Brain microvascular endothelial cell (primary cell): ENCODE data around the gene STAM.

Source experiments
- DNase-seq: peaks from one replicate; pipeline ENCODE4 v3.0.0-alpha.2; 2020
- H3K27ac ChIP-seq: fragments of 250-450 bp; sonication (Bioruptor Pico); 2 replicates; pipeline ENCODE4 v1.5.1; 2020; ENCODE audit warnings: mild to moderate bottlenecking, moderate library complexity
- H3K27me3 ChIP-seq: fragments of 250-450 bp; sonication (Bioruptor Pico); replicated peaks from 2 replicates; pipeline ENCODE4 v1.5.1; 2020; ENCODE audit warnings: mild to moderate bottlenecking
- H3K36me3 ChIP-seq: fragments of 250-450 bp; sonication (Bioruptor Pico); replicated peaks from 2 replicates; pipeline ENCODE4 v1.5.1; 2020; ENCODE audit warnings: mild to moderate bottlenecking
- H3K4me3 ChIP-seq: 2 replicates; pipeline ENCODE4 v1.5.1; 2011; ENCODE audit warnings: low read depth, mild to moderate bottlenecking, control low read depth, low read length, moderate library complexity
- in situ Hi-C: cut with HindIII; loops from 2 replicates; pipeline ENCODE4 v1.10.0; 2017; ENCODE audit warnings: low sequenced_read_pairs, low pct_ligation_motif_present
- TF ChIP-seq, protein P1 (sequence below): IDR thresholded peaks from 2 replicates; pipeline ENCODE4 v1.5.1; 2011; ENCODE audit warnings: low read depth, mild to moderate bottlenecking, moderate library complexity, low read length, control low read depth, inconsistent platforms; ENCODE audit errors: missing control alignments

Gene STAM

DNA sequence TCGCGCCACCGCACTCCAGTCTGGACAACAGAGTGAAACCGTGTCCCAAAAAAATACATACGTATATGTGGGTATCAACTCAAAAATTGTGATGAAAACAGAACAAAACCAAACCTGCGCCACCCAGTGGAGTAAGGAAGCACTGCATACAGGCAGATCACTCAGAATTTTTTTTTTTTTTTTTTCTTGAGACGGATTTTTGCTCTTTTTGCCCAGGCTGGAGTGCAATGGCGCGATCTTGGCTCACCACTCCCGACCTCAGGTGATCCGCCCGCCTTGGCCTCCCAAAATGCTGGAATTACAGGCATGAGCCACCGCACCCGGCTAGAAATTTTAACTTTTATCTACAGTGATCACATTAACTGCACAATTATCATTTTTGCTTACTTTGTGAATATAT is 99.0 kb downstream of the STAM start:
- DNase-seq: peak; percentile 49
- H3K27me3 ChIP-seq: no peaks in the 10 kb centered on the region
- in situ Hi-C loops: no loop called here
- TF ChIP-seq, protein P1, sequence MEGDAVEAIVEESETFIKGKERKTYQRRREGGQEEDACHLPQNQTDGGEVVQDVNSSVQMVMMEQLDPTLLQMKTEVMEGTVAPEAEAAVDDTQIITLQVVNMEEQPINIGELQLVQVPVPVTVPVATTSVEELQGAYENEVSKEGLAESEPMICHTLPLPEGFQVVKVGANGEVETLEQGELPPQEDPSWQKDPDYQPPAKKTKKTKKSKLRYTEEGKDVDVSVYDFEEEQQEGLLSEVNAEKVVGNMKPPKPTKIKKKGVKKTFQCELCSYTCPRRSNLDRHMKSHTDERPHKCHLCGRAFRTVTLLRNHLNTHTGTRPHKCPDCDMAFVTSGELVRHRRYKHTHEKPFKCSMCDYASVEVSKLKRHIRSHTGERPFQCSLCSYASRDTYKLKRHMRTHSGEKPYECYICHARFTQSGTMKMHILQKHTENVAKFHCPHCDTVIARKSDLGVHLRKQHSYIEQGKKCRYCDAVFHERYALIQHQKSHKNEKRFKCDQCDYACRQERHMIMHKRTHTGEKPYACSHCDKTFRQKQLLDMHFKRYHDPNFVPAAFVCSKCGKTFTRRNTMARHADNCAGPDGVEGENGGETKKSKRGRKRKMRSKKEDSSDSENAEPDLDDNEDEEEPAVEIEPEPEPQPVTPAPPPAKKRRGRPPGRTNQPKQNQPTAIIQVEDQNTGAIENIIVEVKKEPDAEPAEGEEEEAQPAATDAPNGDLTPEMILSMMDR: peak; percentile 79
- no peaks in the 10 kb centered on the region for H3K36me3 ChIP-seq
- no peak overlapping the region for H3K27ac ChIP-seq
- H3K4me3 ChIP-seq: peak overlapping the region; percentile 16

- H3K27ac ChIP-seq: no peak overlapping the region
- DNase-seq: no peak
- TF ChIP-seq, protein P1: no peak
- no peak overlapping the region for H3K4me3 ChIP-seq
- H3K36me3 ChIP-seq: no peaks in the 10 kb centered on the region
- no peaks in the 10 kb centered on the region for H3K27me3 ChIP-seq
- in situ Hi-C loops: no loop called here
These were observed 99.5 kb downstream of the STAM start for GRCh38 chr10:17743437-17743836.

- H3K36me3 ChIP-seq: no peaks in the 10 kb centered on the region
- no peak overlapping the region for H3K4me3 ChIP-seq
- H3K27ac ChIP-seq: no peak overlapping the region
- TF ChIP-seq, protein P1: no peak
- no peak for DNase-seq
- H3K27me3 ChIP-seq: no peaks in the 10 kb centered on the region
- in situ Hi-C loops: no loop called here
These were observed 100.5 kb downstream of the STAM start for GRCh38 chr10:17744341-17744861.

DNA sequence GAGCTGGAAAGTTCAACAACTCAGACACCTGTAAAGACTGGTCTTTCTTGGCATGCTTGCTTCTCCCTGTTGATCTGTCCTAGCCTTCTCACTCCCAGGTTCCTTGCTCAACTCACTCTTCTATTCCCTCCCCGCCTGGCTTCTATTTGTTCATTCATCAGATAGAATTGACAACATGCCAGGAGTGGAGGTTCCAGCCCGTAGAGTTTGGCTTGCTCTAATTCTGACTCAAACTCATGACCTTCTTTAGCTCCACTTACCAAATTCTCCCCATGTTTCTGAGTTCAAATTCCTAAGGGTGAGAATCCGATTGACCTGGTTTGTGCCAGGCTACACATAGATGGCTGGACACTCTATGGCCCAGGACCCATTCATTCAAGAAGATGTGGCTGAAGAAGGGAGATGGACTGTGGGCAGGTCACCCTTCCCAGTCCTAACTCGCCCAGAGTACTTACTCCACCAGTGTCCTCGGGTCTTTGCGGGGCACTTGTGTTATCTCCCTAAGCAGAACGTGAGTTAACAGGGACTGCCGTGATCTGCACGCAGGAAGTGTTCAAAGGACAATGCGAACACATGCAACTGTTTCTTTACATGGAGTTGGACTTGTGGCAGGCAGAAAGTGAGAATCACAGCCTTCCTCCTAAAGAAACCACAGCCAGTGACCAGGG is 104.1 kb downstream of the STAM start:
- Histone ChIP-seq H3K27me3 (no peaks in the 10 kb centered on the region), H3K36me3 (no peaks in the 10 kb centered on the region), H3K4me3 (no peak overlapping the region), H3K27ac (no peak overlapping the region)
- DNase-seq: no peak
- in situ Hi-C loops: no loop called here
- TF ChIP-seq, protein P1: no peak

GRCh38 chr10:17749890-17750289 is 105.9 kb downstream of the STAM start:
- in situ Hi-C loops: no loop called here

More at GRCh38 chr10:17749890-17750289, 105.9 kb downstream of the STAM start:
- Histone ChIP-seq H3K27ac (no peak overlapping the region), H3K36me3 (no peaks in the 10 kb centered on the region), H3K4me3 (no peak overlapping the region), H3K27me3 (no peaks in the 10 kb centered on the region)
- no peak for DNase-seq
- TF ChIP-seq, protein P1: no peak
